Measurements from ENCODE around the gene PYGM. TPM values are rescaled to one million over a fixed set of nuclear protein-coding genes. Genes with fewer than 3 reads are reported as not detected.

Gene PYGM
- total and polyA plus RNA-seq, 7 experiments from 2014 or later: 0.26 to 16.2 (median 12.3) TPM

- CTCF ChIA-PET: interaction anchor here (19.1 kb wide), 1 partner anchor 11 kb away, joined by 305 read pairs; the partner anchor contains the start of gene RASGRP2
- Mint-ChIP-seq H3K4me1 (peaks cover 33 to 59% (median 47%) of the 10 kb centered on the region in 7 donors), H3K27ac (peak overlapping the region in 8 of 9 donors; percentile 18 to 90 (median 66)), H3K9me3 (peaks cover 0 to 6% (median 0%) of the 10 kb centered on the region in 11 donors), H3K4me3 (peak overlapping the region in 1 of 10 donors; percentile 41), H3K27me3 (no peaks in the 10 kb centered on the region), H3K36me3 (peaks cover 4 to 13% (median 7%) of the 10 kb centered on the region in 5 donors)
- Histone ChIP-seq H3K4me3 (ENCODE audit: low read length) (no peak overlapping the region), H3K27ac (ENCODE audit: low read depth, low read length) (peak overlapping the region; percentile 11), H3K36me3 (ENCODE audit: control insufficient read depth in 2 of 3, insufficient read depth in 3 of 3, low read length in 3 of 3) (peaks cover 0 to 24% (median 0%) of the 10 kb centered on the region in 3 experiments), H3K9me3 (ENCODE audit: control insufficient read depth in 2 of 3, low read length in 3 of 3) (no peaks in the 10 kb centered on the region), H3K4me1 (ENCODE audit: control insufficient read depth in 2 of 2, insufficient read depth in 2 of 2, low read length in 2 of 2) (peaks cover 36 to 57% of the 10 kb centered on the region in 2 donors), H3K27me3 (ENCODE audit: control insufficient read depth in 2 of 2, insufficient read depth in 2 of 2, low read length in 2 of 2) (no peaks in the 10 kb centered on the region)
- POLR2A ChIA-PET: interaction anchor here (0.6 to 39.7 kb wide), 5 partner anchors 6 to 112 kb away, joined by 3 to 1956 read pairs (median 4); partner anchors contain the start of genes PYGM, RASGRP2 and SF1
- no peak for ATAC-seq
- DNase-seq: peak in 1 of 9 donors; percentile 21
- intact Hi-C loops (cut with micrococcal nuclease): no loop called here
These were observed 1.3 kb downstream of the PYGM start for GRCh38 chr11:64758330-64759079.

- H3K9me3 ChIP-seq (ENCODE audit: control insufficient read depth in 2 of 3, low read length in 3 of 3): no peaks in the 10 kb centered on the region
- ChIA-PET POLR2A (interaction anchor here (0.6 to 39.7 kb wide), 5 partner anchors 6 to 113 kb away, joined by 3 to 1956 read pairs (median 4); partner anchors contain the start of genes PYGM, RASGRP2 and SF1), CTCF (interaction anchor here (0.5 kb wide), 1 partner anchor 317 kb away, joined by 4 read pairs; no protein-coding TSS in a partner anchor)
- Mint-ChIP-seq H3K9me3 (peaks cover 0 to 6% (median 0%) of the 10 kb centered on the region in 11 donors), H3K36me3 (peaks cover 3 to 18% (median 4%) of the 10 kb centered on the region in 5 donors), H3K4me1 (peaks cover 28 to 56% (median 44%) of the 10 kb centered on the region in 7 donors), H3K27ac (peak overlapping the region in 7 of 9 donors; percentile 15 to 79 (median 59)), H3K27me3 (no peaks in the 10 kb centered on the region), H3K4me3 (peak overlapping the region in 1 of 10 donors; percentile 32)
- peaks cover 0 to 22% (median 0%) of the 10 kb centered on the region in 3 experiments for H3K36me3 ChIP-seq (ENCODE audit: control insufficient read depth in 2 of 3, insufficient read depth in 3 of 3, low read length in 3 of 3)
- no peak overlapping the region for H3K4me3 ChIP-seq (ENCODE audit: low read length)
- peak overlapping the region; percentile 31 for H3K27ac ChIP-seq (ENCODE audit: low read depth, low read length)
- DNase-seq (no peak), ATAC-seq (no peak)
- intact Hi-C loops (cut with micrococcal nuclease): no loop called here
- peaks cover 28 to 49% of the 10 kb centered on the region in 2 donors for H3K4me1 ChIP-seq (ENCODE audit: control insufficient read depth in 2 of 2, insufficient read depth in 2 of 2, low read length in 2 of 2)
- H3K27me3 ChIP-seq (ENCODE audit: control insufficient read depth in 2 of 2, insufficient read depth in 2 of 2, low read length in 2 of 2): no peaks in the 10 kb centered on the region
These were observed 2.0 kb downstream of the PYGM start for GRCh38 chr11:64757549-64758329.

- Histone ChIP-seq H3K4me3 (ENCODE audit: low read length) (no peak overlapping the region), H3K4me1 (ENCODE audit: control insufficient read depth in 2 of 2, insufficient read depth in 2 of 2, low read length in 2 of 2) (peaks cover 16 to 30% of the 10 kb centered on the region in 2 donors), H3K27ac (ENCODE audit: low read depth, low read length) (no peak overlapping the region), H3K9me3 (ENCODE audit: control insufficient read depth in 2 of 3, low read length in 3 of 3) (no peaks in the 10 kb centered on the region), H3K36me3 (ENCODE audit: control insufficient read depth in 2 of 3, insufficient read depth in 3 of 3, low read length in 3 of 3) (peaks cover 0 to 37% (median 0%) of the 10 kb centered on the region in 3 experiments), H3K27me3 (ENCODE audit: control insufficient read depth in 2 of 2, insufficient read depth in 2 of 2, low read length in 2 of 2) (no peaks in the 10 kb centered on the region)
- POLR2A ChIA-PET: interaction anchor here (30.7 to 39.7 kb wide), 2 partner anchors 4 to 9 kb away, joined by 1956 read pairs; partner anchors contain the start of genes PYGM, RASGRP2 and SF1
- peak overlapping the region in 3 of 9 donors; percentile 12 to 28 (median 19) for H3K27ac Mint-ChIP-seq
- DNase-seq (peak in 1 of 9 donors; percentile 11), ATAC-seq (no peak)
- H3K4me1 Mint-ChIP-seq: peaks cover 17 to 55% (median 42%) of the 10 kb centered on the region in 7 donors
- intact Hi-C loops (cut with micrococcal nuclease): no loop called here
- no peaks in the 10 kb centered on the region for H3K27me3 Mint-ChIP-seq
- H3K9me3 Mint-ChIP-seq: no peaks in the 10 kb centered on the region
- CTCF ChIA-PET: interaction anchor here (18.4 kb wide), 1 partner anchor 12 kb away, joined by 305 read pairs; the partner anchor contains the start of gene PYGM
- no peak overlapping the region for H3K4me3 Mint-ChIP-seq
- H3K36me3 Mint-ChIP-seq: peaks cover 1 to 24% (median 4%) of the 10 kb centered on the region in 5 donors
These were observed 4.0 kb downstream of the PYGM start for GRCh38 chr11:64755681-64756361.

- H3K27me3 Mint-ChIP-seq: no peaks in the 10 kb centered on the region
- Histone ChIP-seq H3K9me3 (ENCODE audit: control insufficient read depth in 2 of 3, low read length in 3 of 3) (no peaks in the 10 kb centered on the region), H3K27me3 (ENCODE audit: control insufficient read depth in 2 of 2, insufficient read depth in 2 of 2, low read length in 2 of 2) (no peaks in the 10 kb centered on the region), H3K36me3 (ENCODE audit: control insufficient read depth in 2 of 3, insufficient read depth in 3 of 3, low read length in 3 of 3) (peaks cover 0 to 37% (median 0%) of the 10 kb centered on the region in 3 experiments), H3K4me3 (ENCODE audit: low read length) (no peak overlapping the region), H3K27ac (ENCODE audit: low read depth, low read length) (no peak overlapping the region), H3K4me1 (ENCODE audit: control insufficient read depth in 2 of 2, insufficient read depth in 2 of 2, low read length in 2 of 2) (peaks cover 9 to 30% of the 10 kb centered on the region in 2 donors)
- H3K36me3 Mint-ChIP-seq: peaks cover 4 to 28% (median 8%) of the 10 kb centered on the region in 5 donors
- H3K4me3 Mint-ChIP-seq: no peak overlapping the region
- DNase-seq: no peak
- intact Hi-C loops (cut with micrococcal nuclease): no loop called here
- no peak for ATAC-seq
- peak overlapping the region in 1 of 9 donors; percentile 62 for H3K27ac Mint-ChIP-seq
- CTCF ChIA-PET: interaction anchor here (0.9 to 18.4 kb wide), 2 partner anchors 11 to 13 kb away, joined by 3 to 305 read pairs; partner anchors contain the start of gene PYGM
- H3K4me1 Mint-ChIP-seq: peaks cover 16 to 55% (median 42%) of the 10 kb centered on the region in 7 donors
- H3K9me3 Mint-ChIP-seq: no peaks in the 10 kb centered on the region
- POLR2A ChIA-PET: interaction anchor here (30.7 to 39.7 kb wide), 2 partner anchors 3 to 10 kb away, joined by 1956 read pairs; partner anchors contain the start of genes PYGM, RASGRP2 and SF1
These were observed 4.7 kb downstream of the PYGM start for GRCh38 chr11:64754919-64755662.

- H3K27ac Mint-ChIP-seq: peak overlapping the region in 1 of 9 donors; percentile 25
- H3K27me3 ChIP-seq (ENCODE audit: control insufficient read depth in 2 of 2, insufficient read depth in 2 of 2, low read length in 2 of 2): no peaks in the 10 kb centered on the region
- H3K4me3 ChIP-seq (ENCODE audit: low read length): no peak overlapping the region
- H3K4me1 ChIP-seq (ENCODE audit: control insufficient read depth in 2 of 2, insufficient read depth in 2 of 2, low read length in 2 of 2): peaks cover 2 to 22% of the 10 kb centered on the region in 2 donors
- ChIA-PET CTCF (interaction anchor here (0.9 to 18.4 kb wide), 2 partner anchors 11 to 14 kb away, joined by 3 to 305 read pairs; partner anchors contain the start of gene PYGM), POLR2A (interaction anchor here (0.6 to 39.7 kb wide), 4 partner anchors 2 to 773 kb away, joined by 3 to 1956 read pairs (median 980); partner anchors contain the start of genes PYGM, RASGRP2 and SF1)
- intact Hi-C loops (cut with micrococcal nuclease): no loop called here
- peaks cover 4 to 28% (median 9%) of the 10 kb centered on the region in 5 donors for H3K36me3 Mint-ChIP-seq
- peaks cover 9 to 49% (median 35%) of the 10 kb centered on the region in 7 donors for H3K4me1 Mint-ChIP-seq
- no peaks in the 10 kb centered on the region for H3K9me3 ChIP-seq (ENCODE audit: control insufficient read depth in 2 of 3, low read length in 3 of 3)
- no peak overlapping the region for H3K27ac ChIP-seq (ENCODE audit: low read depth, low read length)
- H3K36me3 ChIP-seq (ENCODE audit: control insufficient read depth in 2 of 3, insufficient read depth in 3 of 3, low read length in 3 of 3): peaks cover 0 to 37% (median 0%) of the 10 kb centered on the region in 3 experiments
- no peaks in the 10 kb centered on the region for H3K27me3 Mint-ChIP-seq
- DNase-seq: no peak
- no peaks in the 10 kb centered on the region for H3K9me3 Mint-ChIP-seq
- ATAC-seq: no peak
- no peak overlapping the region for H3K4me3 Mint-ChIP-seq
These were observed 5.5 kb downstream of the PYGM start for GRCh38 chr11:64754124-64754918.
